ENCODE measurements around the gene CEP41.
"Not testable (repeated sequence)": the region's sequence is repeated elsewhere in the genome, so short reads cannot be mapped to it uniquely, and the experiment has no call there.

Gene CEP41

DNA sequence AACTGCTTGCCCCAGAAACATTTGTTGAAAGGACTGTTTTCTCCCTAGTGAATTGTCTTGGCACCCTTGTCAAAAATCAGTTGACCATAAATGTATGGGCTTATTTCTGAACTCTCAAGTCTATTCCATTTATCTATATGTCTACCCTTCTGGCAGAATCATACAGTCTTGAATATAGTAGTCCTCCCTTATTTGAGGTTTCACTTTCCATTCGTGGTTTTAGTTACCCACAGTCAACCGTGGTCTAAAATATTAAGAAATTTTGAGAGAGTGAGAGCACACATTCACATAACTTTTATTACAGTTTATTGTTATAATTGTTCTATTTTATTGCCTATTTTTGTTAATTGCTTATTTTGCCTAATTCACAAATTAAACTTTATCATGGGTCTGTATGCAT, 17.4 kb upstream of the CEP41 start:
- no peak for DNase-seq (ENCODE audit: low spot score)

DNA sequence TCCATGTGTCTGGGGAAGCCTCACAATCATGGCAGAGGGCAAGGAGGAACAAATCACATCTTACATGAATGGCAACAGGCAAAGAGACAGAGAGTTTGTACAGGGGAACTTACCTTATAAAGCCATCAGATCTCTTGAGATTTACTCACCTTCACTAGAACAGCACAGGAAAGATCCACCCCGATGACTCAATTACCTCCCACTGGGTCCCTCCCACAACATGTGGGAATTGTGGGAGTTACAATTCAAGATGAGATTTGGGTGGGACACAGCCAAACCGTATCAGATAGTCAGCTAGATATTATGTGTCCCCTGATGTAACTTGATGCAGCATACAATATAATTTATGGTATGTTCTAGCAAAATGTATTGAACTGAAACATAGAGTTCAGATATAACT, 14.1 kb upstream of the CEP41 start:
- no peak for DNase-seq (ENCODE audit: low spot score)

DNA sequence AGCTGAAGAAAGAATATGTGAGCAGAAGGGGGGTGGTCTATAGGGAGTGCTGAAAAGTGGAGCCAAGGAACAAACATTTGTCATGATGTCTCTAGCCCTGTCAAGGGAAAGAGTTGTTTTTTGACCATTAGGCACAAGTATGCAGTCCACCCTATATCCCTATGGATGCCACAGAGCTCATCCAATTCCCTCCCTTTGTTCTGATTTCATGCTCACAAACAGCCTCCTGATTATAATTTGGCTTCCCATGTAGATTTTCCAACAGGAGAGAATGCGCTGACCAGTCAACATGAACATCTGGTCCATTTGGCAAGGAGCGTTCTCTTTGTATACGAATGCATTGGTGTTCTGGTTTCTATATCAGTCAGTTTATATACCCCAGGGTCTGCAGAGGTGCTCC, 12.1 kb upstream of the CEP41 start:
- DNase-seq (ENCODE audit: low spot score): no peak

DNA sequence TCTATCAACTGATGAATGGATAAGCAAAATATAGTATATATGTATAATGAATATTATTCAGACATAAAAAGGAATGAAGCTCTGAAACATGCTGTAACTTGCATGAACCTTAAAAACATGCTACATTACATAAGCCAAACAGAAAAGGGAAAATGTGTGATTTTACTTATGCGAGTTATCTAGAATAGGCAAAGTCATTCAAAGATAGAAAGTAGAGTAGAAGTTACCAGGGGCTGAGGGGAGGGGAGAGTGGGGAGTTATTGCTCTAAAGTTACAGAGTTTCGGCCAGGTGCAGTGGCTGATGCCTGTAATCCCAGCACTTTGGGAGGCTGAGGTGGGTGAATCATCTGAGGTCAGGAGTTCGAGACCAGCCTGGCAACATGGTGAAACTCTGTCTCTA, 10.5 kb upstream of the CEP41 start:
- not testable (repeated sequence) for DNase-seq (ENCODE audit: low spot score)

DNA sequence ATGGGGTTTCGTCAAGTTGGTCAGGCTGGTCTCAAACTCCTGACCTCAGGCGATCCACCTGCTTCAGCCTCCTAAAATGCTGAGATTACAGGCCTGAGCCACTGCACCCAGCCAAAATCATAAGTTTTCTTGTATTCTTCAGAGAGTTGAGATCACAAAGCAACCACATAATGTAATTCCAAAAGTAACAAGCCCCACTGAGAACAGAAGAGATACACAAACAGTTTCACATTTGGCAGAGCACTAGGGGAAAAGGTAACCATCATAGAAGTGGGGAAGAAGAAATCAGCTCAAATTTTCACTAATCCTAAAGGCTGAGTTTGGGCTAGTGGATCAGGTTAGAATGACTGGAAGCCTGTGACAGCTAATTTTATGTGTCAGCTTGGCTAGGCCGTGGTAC, 5.4 kb upstream of the CEP41 start:
- peak; percentile 44 for DNase-seq (ENCODE audit: low spot score)

DNA sequence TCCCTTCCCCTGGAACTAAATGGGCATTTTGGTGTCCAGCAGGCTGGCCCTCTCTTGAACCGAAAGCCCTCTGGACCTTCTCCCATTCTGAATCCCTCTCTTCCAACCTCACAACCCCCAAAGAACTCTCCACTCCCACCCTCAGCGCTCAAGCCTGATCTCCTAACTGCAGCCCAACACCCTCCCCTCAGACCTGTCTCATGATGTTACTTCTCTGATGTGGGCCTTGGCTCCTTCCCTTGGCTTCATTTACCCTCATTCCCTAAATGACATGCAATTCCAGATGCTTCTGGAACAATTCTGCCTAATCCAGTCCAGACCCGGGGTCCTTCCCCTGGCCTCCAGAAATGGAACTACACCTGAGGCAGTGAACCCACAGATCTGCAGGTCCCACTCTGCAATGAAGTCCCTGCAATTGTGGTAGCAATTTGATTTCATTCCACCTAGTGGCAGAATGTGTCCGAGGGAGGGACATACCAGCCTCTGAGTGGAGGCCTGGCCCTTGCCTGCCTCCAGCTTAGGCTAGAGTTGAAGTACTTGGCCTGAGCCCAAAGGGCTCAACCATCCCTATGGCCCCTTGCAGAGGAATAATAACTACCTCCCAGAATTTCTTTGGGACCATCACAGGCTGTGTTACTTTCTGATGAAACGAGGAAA, 4.1 kb upstream of the CEP41 start:
- DNase-seq (ENCODE audit: low spot score): no peak

DNA sequence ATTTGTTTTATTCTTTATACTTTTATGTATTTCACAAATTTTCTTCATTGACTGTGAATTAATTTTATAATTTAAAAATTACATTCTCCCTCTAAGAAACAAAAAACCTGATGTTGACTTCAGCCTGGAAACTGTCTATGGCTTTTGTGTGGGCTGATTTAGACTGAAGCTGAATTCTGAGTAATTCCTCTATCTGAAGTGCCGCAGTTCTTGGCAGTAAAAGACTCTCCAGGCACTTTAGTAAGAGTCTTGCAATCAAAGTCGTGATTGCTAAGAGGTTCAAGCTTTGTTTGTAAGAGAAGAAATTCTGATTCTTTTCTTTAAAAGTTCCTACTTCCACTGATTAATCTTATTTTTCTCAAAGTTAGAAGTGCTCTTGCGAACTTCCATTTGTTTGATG, 3.4 kb upstream of the CEP41 start:
- DNase-seq (ENCODE audit: low spot score): no peak

DNA sequence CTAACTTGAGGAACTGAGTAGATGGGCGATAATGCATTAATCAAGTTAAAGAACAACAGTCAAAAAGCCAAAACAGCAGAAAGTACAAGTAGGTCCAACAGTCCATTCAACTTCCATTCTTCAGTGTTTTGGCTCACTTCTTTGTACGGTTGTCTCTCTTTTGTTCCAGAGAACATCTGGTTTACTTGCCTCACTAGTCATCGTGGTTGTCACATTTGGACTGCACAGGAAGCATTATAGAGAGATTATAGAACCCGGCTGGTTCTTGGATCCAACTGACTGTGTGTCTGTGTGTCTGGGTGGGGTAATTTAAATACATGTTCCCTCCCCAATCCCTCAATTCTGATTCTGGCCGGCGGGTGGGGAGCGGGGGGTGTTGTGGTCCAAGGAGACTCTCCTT, 1.8 kb upstream of the CEP41 start:
- DNase-seq (ENCODE audit: low spot score): no peak

DNA sequence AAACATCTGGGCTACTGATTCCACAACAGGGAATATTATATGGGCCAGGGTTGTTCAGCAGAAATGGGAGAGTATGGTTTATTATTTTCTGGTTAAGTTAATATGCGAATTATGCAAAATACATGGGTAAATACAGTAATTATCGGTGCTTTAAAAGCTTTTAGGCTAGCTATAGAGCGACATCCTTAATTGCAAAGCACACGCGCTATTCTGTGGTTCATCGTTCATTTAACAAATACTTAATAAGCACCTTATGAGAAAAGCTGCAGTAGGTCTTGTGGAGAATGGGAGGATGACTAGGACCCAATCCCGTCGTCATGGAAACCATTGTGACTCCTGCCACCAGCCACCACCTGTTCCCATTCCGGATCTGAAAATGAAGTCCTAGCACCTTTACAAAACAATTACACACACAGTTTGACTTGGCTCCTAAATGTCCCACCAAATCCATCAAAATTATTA, 623 bp upstream of the CEP41 start:
- DNase-seq (ENCODE audit: low spot score): no peak

DNA sequence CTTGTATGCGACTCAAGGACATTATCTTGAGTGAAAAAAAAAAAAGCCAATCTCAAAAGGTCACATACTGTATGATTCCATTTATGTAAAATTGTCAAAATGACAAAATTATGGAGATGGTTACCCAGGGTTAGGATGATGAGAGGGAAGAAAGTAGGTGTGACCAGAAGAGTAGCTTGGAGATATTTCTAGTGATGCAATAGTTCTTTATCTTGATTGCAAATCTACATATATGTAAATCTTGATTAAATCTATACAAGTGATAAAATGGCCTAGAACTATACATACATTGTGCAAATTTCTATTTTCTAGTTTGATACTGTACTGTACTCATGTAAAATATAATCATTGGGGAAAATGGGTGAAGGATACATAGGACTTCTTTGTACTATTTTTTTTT, 4.6 kb downstream of the CEP41 start:
- DNase-seq (ENCODE audit: low spot score): no peak

DNA sequence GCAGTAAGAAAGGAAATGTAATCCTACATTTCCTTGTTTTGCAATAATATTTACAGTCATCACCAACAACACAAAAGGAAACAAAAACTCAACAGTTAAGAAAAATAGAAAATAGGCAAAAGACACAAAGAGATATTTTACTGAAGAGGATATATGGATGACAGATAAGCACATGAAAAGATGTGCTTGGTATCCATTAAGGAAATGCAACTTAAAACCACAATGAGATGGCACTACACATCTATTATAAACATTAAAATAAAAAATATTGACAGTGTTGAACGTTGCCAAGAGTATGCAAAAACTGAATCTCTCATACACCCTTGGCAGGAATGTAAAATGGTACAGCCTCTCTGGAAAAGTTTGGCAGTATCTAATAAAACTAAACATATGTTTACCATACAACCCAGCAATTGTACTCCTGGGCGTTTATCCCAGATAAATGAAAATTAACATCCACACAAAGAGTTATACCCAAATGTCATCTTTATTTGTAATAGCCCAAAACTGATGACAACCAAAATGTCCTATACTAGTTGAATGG, 5.4 kb downstream of the CEP41 start:
- DNase-seq (ENCODE audit: low spot score): no peak

DNA sequence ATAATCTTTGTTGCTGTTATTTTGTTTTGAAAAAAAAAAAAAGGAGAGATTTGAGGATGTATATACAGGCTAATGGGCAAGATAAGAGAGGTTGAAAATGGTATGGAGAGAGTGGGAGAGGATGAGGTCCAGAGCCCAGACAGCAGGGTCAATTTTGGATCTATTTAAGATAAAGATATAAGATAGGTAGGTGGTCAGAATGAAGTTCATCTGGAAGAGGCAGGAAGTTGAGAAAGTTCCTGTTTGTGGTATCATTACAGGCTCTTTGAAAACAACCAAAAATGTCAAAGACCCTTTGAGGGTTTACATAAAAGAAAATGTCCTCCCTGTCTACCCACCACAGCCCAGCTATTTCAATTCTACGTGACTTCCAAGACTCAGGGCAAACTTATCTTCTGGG, 7.5 kb downstream of the CEP41 start:
- no peak for DNase-seq (ENCODE audit: low spot score)

DNA sequence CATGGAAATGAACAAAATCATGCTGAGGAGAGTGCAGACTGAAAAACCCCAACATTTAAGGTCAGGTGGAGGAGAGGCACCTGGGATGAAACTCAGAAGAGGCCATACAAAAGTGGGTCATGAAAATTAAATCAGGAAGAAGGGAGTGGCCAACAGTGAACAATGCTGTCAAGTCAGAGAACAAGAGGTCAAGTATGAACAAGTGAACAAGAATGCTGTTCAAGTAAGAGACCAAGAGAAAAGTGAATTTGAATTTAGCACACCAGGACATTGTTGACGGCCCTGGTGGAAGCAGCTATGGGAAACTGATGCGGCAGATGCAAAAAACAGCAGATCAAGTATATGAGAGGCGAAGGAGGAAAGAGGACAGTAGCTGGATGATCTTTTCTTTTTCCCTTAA, 7.9 kb downstream of the CEP41 start:
- DNase-seq (ENCODE audit: low spot score): no peak

DNA sequence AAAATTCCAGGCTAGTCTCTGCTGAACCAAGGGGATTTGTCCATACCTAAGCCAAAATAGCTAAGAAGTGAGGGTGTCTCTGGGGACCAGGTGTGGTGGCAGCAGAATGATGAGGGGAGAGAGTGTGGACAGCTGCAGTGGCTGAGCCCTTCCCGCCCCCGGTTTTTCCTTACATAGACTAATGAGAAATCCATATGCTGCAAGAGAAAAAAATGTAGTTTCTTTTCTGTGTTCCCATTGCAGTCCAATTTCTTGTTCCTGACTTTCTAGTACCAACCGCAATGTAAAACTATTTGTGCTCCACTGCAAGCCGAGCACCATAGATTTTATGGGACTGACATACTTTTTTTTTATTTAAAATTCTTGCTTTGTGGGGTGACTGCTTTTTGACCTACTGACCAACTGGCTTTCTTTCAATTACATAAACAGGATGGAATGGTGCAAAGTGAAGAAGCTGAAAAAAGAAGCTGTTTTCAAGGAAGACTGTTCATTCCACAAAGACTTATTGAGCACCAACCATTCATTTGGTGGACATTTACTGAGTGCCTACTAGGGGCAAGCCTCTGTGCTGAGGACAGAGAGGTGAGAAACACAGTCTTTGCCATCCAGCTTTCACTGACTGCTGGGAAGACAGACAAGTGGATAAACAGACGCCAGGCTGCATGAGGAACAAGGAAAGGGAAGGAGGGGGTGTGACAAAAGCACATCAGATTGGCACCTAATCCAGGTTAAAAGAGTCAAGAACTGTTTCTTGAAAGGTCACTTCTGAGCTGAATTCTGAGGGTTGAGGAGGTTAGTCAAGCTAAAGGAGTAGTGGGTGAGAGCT, 9.8 kb downstream of the CEP41 start:
- DNase-seq (ENCODE audit: low spot score): no peak

DNA sequence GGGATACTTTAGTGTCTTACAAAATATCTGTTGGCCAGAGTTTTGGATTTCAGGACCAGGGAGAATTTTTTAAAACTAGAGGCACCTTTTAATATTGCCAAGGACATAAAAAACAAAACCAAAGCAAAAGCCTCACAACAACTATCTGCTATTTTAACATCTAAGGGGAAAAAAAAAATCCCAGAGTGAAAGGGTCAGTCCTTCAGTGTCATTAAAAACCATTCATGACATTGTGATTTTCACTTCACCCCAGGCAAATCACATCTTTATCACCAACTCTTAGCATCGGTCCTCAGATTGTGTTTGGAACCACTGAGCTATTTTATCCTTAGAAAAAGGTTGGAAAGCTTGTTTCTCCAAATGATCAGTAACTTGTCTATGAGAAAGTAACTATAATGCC, 10.7 kb downstream of the CEP41 start:
- no peak for DNase-seq (ENCODE audit: low spot score)

DNA sequence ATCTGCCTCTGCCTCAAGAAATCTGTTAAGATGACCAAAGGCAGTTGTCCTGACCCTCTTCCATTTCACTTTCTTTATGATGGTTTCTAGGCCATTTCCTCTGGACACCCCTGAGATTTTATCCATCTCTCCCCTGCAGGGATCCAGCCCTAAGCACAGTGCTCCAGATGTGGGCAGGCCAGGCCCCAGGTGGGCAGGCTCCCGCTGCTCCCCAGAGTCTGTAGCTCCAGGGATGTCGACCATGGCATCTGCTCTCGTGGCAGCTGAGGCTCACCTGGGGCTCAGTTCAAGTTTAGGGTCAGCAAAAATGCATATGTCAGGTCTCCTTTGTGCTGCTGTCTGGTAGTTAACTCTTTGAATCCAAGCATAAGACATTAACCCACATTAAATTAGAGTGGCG, 11.8 kb downstream of the CEP41 start:
- DNase-seq (ENCODE audit: low spot score): no peak

DNA sequence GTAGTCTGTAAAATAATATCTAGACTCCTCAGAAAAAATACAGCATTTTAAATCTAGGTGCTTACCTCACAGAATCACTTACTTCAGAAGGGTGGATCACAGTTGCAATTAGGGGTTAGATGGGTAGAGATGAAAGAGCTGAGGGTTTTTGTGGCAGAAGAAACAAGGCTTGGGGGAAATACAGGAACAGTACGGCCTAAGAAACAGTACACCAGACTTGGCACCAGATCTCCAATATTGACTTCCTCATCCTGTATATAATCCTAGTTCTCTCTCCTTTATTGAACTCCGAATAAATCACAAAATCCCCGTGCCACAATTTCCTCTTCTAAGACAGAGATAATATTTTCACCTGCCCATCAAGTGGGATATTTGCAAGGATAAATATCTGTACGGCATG, 14.3 kb downstream of the CEP41 start:
- DNase-seq (ENCODE audit: low spot score): no peak

DNA sequence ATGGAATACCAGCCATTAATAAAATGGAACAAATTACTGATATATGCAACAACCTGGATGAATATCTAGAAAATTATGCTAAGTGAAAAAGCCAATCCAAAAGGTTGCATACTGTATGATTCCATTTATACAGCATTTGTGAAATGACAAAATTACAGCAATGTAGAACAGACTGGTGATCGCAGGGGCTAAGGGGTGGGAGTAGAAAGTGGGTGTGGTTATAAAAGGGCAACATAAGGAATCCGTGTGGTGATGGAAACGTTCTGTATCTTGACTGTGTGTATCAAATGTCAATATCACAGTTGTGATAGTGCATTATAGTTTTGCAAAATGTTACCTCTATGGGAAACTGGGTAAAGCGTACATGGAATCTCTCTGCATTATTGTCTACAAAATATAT, 15.0 kb downstream of the CEP41 start:
- no peak for DNase-seq (ENCODE audit: low spot score)

DNA sequence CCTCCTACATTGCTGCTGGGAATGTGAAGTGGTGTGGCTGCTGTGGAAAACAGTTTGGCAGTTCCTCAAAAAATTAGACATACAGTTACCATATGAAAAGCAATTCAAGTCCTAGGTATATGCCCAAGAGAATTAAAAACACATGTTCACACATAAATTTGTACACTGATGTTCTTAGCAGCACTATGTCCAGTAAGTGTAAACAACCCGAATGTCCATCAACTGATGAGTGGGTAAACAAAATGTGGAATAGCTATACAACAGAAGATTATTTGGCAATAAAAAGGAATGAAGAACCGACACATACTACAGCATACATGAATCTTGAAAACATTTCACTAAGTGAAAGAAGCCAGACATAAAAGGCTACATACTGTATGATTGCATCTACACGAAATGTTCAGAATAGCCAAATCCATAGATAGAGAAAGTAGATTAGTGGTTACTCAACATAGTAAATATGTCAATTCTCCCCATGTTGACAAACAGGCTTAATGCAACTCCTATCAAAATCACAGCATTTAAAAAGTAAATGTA, 17.2 kb downstream of the CEP41 start:
- no peak for DNase-seq (ENCODE audit: low spot score)

DNA sequence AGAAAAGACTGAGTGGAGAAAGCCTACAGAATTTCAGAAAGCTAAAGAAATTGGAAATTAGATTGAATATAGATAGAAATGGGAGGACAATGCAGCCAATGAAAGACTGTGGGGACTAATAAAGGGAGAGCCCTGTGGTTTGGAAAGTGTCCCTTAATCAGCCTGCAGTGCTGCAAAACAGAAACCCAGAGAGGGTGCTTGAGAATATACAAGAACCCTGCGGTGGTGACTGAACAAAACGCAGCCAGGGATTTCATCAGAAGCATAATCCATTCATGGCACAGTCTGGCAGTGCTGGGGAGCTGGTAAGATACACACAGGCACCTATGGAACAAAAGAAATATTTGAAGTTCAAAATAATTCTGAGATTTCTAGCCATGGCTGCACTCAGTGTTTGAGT, 19.1 kb downstream of the CEP41 start:
- peak; percentile 48 for DNase-seq (ENCODE audit: low spot score)

DNA sequence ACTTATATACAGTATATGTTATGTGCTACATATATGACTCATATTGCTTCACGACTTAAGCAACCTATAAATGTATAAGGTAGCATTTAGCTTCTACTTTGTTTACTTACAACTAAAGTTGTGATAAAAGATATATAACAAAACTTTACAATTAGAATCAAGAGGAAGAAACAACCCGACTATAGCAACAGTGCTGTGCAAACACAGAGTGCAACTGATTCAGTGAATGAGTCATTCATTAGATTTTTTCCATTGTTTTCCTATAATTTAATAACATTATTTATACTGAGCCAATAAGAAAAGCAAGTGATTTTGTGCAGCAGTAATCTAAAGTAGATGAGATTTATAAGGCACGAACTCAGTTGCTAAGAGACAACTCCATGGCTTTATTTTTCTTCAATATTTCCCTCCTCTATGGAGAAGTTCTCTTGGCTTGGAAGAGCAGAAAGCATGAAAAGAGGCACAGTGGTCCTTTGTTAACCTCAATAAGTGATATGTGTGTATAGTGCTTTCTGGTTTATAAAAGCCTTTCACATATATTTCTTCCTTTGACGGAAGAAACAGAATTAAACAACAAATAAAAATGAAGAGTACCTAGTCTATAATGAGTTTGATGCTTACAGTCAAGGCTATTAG, 19.8 kb downstream of the CEP41 start:
- DNase-seq (ENCODE audit: low spot score): no peak

DNA sequence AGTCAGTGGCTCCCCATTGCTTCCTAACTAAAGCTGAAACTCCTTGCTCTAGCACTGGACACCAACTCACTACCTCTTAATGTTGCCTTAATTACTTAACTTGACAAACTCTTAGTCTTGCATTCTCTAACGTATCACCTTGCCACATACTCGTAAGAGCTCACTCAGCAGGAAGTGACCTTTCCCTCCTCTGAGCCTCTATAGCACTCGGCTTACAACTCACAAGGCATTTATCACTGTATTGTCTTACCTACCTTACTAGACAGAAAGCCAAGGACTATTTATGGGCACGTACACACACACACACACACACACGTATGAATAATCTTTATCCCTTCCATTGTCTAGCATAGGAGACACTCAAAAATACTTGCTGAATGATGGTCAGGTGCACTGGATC, 21.2 kb downstream of the CEP41 start:
- DNase-seq (ENCODE audit: low spot score): no peak

DNA sequence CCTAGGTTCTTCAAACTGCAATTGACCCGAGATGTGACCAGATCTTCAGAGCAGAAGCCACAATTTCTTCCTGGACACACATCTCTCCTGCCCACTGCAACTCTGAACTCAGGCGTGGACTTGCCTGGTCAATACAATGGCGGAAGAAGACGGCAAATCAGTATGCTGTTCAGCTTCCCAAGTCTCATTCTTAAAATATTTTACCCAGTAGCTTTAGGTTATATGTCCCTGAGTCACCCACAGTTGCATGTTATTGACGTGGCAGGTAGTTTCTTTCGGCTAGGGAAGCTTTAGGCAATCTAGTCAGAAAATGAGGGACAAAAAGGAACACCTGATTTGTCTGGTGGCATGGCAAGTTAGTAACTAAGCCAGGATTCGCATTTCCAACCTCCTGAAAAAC, 22.5 kb downstream of the CEP41 start:
- no peak for DNase-seq (ENCODE audit: low spot score)
